ENCODE measurements around the gene CLIP1.

- TF ChIP-seq YY1 (IDR thresholded peaks at IDR 0.05; ENCODE audit: insufficient read depth, insufficient read length) (no peak), ZNF274 (IDR thresholded peaks at IDR 0.05; ENCODE audit: low read depth, low read length) (no peak), SUZ12 (IDR thresholded peaks at IDR 0.05; ENCODE audit: extremely low read depth, insufficient read depth, insufficient read length) (no peak)
Observed at GRCh38 chr12:122350141-122350848, 72.2 kb downstream of the CLIP1 start.

Data from NT2/D1 (cell line).